Measurements from ENCODE around the gene AGTPBP1.

The AGTPBP1 gene

GRCh38 chr9:85717220-85717619 lies 24.5 kb downstream of the AGTPBP1 start:
- DNase-seq (ENCODE audit: extremely low spot score): no peak
- TF ChIP-seq CTCF (IDR thresholded peaks at IDR 0.05; ENCODE audit: control extremely low read depth, extremely low read depth, low read depth, missing control alignments): no peak
- POLR2A ChIA-PET: interaction anchor here (0.6 kb wide), 1 partner anchor 19 kb away, joined by 3 read pairs; no protein-coding TSS in a partner anchor
- CTCF ChIA-PET: interaction anchor here (1.0 to 4.1 kb wide), 4 partner anchors 10 to 19 kb away, joined by 3 to 19 read pairs (median 14); no protein-coding TSS in a partner anchor

GRCh38 chr9:85716031-85716877 lies 25.5 kb downstream of the AGTPBP1 start:
- ChIA-PET CTCF (interaction anchor here (1.0 to 4.1 kb wide), 8 partner anchors 12 to 106 kb away, joined by 3 to 19 read pairs (median 4); no protein-coding TSS in a partner anchor), POLR2A (no interaction called here)
- TF ChIP-seq CTCF (IDR thresholded peaks at IDR 0.05; ENCODE audit: control extremely low read depth, extremely low read depth, low read depth, missing control alignments): peak; percentile 38
- peak; percentile 35 for DNase-seq (ENCODE audit: extremely low spot score)

- ChIA-PET CTCF (interaction anchor here (1.0 to 4.1 kb wide), 9 partner anchors 8 to 105 kb away, joined by 3 to 19 read pairs (median 4); no protein-coding TSS in a partner anchor), POLR2A (no interaction called here)
- peak; percentile 17 for DNase-seq (ENCODE audit: extremely low spot score)
These were observed 26.2 kb downstream of the AGTPBP1 start for GRCh38 chr9:85715587-85715986.

GRCh38 chr9:85713897-85714296 lies 27.9 kb downstream of the AGTPBP1 start:
- ChIA-PET CTCF (interaction anchor here (1.1 to 4.1 kb wide), 4 partner anchors 10 to 26 kb away, joined by 3 to 19 read pairs (median 11); no protein-coding TSS in a partner anchor), POLR2A (no interaction called here)
- TF ChIP-seq CTCF (IDR thresholded peaks at IDR 0.05; ENCODE audit: control extremely low read depth, extremely low read depth, low read depth, missing control alignments): no peak
- DNase-seq (ENCODE audit: extremely low spot score): no peak

More at GRCh38 chr9:85715587-85715986, 26.2 kb downstream of the AGTPBP1 start:
- no peak for TF ChIP-seq CTCF (IDR thresholded peaks at IDR 0.05; ENCODE audit: control extremely low read depth, extremely low read depth, low read depth, missing control alignments)

DNA sequence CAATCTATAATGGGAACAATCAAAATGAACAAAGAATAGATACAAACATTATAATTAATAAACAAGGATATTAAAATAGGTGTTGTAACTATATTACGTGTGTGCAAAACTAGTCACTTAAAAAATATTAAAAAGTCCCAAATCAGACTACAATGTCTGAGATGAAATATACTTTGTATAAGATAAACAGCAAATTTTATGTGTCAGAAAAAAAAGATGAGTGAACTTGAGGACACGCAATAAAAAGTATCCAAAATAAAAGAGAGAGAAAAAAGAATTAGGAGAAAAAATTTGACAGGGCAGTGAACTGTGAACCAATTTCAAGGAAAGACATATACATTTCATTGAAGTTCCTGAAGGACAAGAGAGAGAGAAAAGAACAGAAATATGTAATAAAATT lies 37.0 kb downstream of the AGTPBP1 start:
- POLR2A ChIA-PET: no interaction called here
- no peak for TF ChIP-seq CTCF (IDR thresholded peaks at IDR 0.05; ENCODE audit: control extremely low read depth, extremely low read depth, low read depth, missing control alignments)
- DNase-seq (ENCODE audit: extremely low spot score): no peak
- CTCF ChIA-PET: interaction anchor here (1.1 kb wide), 1 partner anchor 11 kb away, joined by 4 read pairs; no protein-coding TSS in a partner anchor

DNA sequence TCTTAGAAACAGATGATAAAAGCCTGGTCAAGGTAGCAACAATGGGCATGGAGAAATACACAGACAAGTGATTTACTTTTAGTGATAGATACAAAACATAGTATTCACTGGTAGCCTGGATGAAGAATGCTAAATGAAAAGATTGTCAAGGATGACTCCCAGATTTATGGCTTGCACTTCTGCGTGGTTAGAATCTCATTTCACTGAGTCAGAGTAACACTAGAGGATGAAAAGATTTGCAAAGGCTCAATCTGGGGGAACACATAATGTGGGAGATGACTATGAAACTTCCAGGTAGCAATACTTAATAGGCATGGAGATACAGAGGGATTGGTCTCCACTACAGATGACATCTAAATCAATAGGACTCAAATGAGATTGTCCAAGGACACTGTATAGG lies 38.4 kb downstream of the AGTPBP1 start:
- no peak for DNase-seq (ENCODE audit: extremely low spot score)
- POLR2A ChIA-PET: no interaction called here
- CTCF ChIA-PET: no interaction called here
- TF ChIP-seq CTCF (IDR thresholded peaks at IDR 0.05; ENCODE audit: control extremely low read depth, extremely low read depth, low read depth, missing control alignments): no peak

Measured in GM10248 (cell line).